Lower lobe of right lung (tissue), 2 donors: ENCODE results near the gene TCF4. TPM values are rescaled to one million over a fixed set of nuclear protein-coding genes. Genes with fewer than 3 reads are reported as not detected.

ENCODE experiments used
- ATAC-seq, 2 donors: fragments of 200-7000 bp; cut with Tn5 transposase; one replicate each; pipeline ENCODE4 v1.9.1; 2020 to 2022; ENCODE audit warnings: mild to moderate bottlenecking in 2 of 2, moderate library complexity in 2 of 2
- DNase-seq: peaks from one replicate; pipeline ENCODE4 v3.0.0-alpha.2; 2020
- H3K27ac ChIP-seq: fragments of 200-600 bp; one replicate; pipeline ENCODE4 v1.8.0; 2022
- H3K27me3 ChIP-seq: fragments of 200-600 bp; one replicate; pipeline ENCODE4 v1.8.0; 2022; ENCODE audit warnings: low read depth
- H3K36me3 ChIP-seq: fragments of 200-600 bp; one replicate; pipeline ENCODE4 v1.8.0; 2022; ENCODE audit warnings: mild to moderate bottlenecking
- H3K4me1 ChIP-seq: fragments of 200-600 bp; one replicate; pipeline ENCODE4 v1.8.0; 2022
- H3K4me3 ChIP-seq: fragments of 200-600 bp; one replicate; pipeline ENCODE4 v1.8.0; 2022; ENCODE audit warnings: mild to moderate bottlenecking
- H3K9me3 ChIP-seq: fragments of 200-600 bp; one replicate; pipeline ENCODE4 v1.8.0; 2022
- CTCF ChIP-seq: fragments of 200-600 bp; IDR thresholded peaks from one replicate; pipeline ENCODE4 v1.8.0; 2022; ENCODE audit warnings: antibody characterized with exemption, mild to moderate bottlenecking
- intact Hi-C: fragments of 100-400 bp; cut with DNase I; formaldehyde crosslinking; loops from one replicate; pipeline ENCODE4 v1.11.0; 2022
- total RNA-seq: library from RNA; stranded (reverse); fragmentation: NEBNext Ultra II Directional; extraction: Animal tissue kit (Norgen Biotek cat#: 25700); gene quantifications from one replicate; pipeline ENCODE4 v1.2.1, GENCODE V29; 2021
- donor health status: DM: no; HTN: yes; CAD: no; lungs with severe emphysema.

Gene TCF4
- total RNA-seq, 1 donor from 2014 or later, result 112 TPM

DNA sequence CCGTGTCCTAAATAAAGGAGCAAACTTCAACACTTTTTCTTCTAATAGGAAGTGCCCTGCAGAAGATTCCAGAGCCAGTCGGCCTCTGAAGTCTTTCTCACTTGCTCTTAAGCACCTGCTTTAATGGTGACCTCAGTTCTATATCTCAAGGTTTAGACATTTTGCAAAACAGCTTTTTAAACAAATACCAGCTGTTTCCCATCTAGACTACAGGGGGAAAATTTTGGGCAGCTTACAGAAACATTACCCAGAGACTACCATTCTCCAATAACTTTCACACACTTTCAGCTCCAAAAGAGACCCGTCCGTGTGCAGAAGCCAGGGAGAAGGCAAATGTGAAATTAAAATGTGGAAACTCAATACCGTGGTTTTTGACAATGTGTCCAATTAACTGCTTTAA lies 343.4 kb downstream of the TCF4 start:
- intact Hi-C loops, result no loop called here
- peak overlapping the region; percentile 56 for H3K27ac ChIP-seq
- no peak for TF ChIP-seq CTCF

GRCh38 chr18:55243857-55244256 lies 344.1 kb downstream of the TCF4 start:
- no peak for TF ChIP-seq CTCF
- Histone ChIP-seq H3K4me3 (no peak overlapping the region), H3K36me3 (no peaks in the 10 kb centered on the region), H3K9me3 (no peaks in the 10 kb centered on the region), H3K27ac (peak overlapping the region; percentile 56), H3K27me3 (no peaks in the 10 kb centered on the region), H3K4me1 (peaks cover 10% of the 10 kb centered on the region)
- ATAC-seq (no peak), DNase-seq (no peak)
- intact Hi-C loops, result no loop called here

More for the DNA sequence above, 343.4 kb downstream of the TCF4 start:
- Histone ChIP-seq H3K36me3 (no peaks in the 10 kb centered on the region), H3K9me3 (no peaks in the 10 kb centered on the region), H3K4me1 (peaks cover 10% of the 10 kb centered on the region), H3K27me3 (no peaks in the 10 kb centered on the region), H3K4me3 (no peak overlapping the region)
- ATAC-seq (no peak), DNase-seq (no peak)

- DNase-seq (no peak), ATAC-seq (no peak)
- Histone ChIP-seq H3K27me3 (no peaks in the 10 kb centered on the region), H3K27ac (no peak overlapping the region), H3K9me3 (no peaks in the 10 kb centered on the region), H3K4me1 (peaks cover 10% of the 10 kb centered on the region), H3K36me3 (no peaks in the 10 kb centered on the region), H3K4me3 (no peak overlapping the region)
- intact Hi-C loops, result no loop called here
- TF ChIP-seq CTCF, result no peak
These were observed 344.7 kb downstream of the TCF4 start for GRCh38 chr18:55243255-55243654.

GRCh38 chr18:55240978-55241377 lies 347.0 kb downstream of the TCF4 start:
- no peak for ATAC-seq
- Histone ChIP-seq H3K9me3 (no peaks in the 10 kb centered on the region), H3K27ac (no peak overlapping the region), H3K4me3 (no peak overlapping the region), H3K4me1 (peaks cover 21% of the 10 kb centered on the region), H3K27me3 (no peaks in the 10 kb centered on the region), H3K36me3 (no peaks in the 10 kb centered on the region)
- DNase-seq, result no peak
- TF ChIP-seq CTCF, result no peak
- intact Hi-C loops, result no loop called here

DNA sequence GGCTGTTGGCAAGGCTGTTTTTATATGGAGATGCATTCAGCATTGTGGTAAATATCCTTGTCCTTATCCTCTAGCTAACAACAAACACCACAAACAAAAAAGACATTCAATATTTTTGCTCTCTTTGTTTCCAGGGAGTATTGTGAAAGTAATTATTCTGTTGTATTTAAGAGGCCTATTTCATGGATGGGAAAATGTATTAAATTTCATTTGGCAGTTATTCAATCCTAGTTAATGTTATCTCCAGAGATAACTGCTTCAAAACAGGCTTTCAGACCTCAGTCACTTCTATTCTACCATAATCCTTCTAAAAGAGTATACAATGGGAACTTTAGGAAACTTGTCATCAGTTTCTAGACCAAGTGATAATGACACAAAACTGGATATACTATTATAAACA lies 348.3 kb downstream of the TCF4 start:
- Histone ChIP-seq H3K27ac (no peak overlapping the region), H3K4me1 (peaks cover 21% of the 10 kb centered on the region), H3K27me3 (no peaks in the 10 kb centered on the region), H3K4me3 (no peak overlapping the region), H3K9me3 (no peaks in the 10 kb centered on the region), H3K36me3 (no peaks in the 10 kb centered on the region)
- ATAC-seq (no peak), DNase-seq (no peak)
- TF ChIP-seq CTCF, result no peak
- intact Hi-C loops, result no loop called here

- H3K27ac ChIP-seq, result no peak overlapping the region
- no peak for TF ChIP-seq CTCF
- DNase-seq (no peak), ATAC-seq (no peak)
- H3K4me3 ChIP-seq, result no peak overlapping the region
- intact Hi-C loops, result no loop called here
- peaks cover 16% of the 10 kb centered on the region for H3K36me3 ChIP-seq
- no peaks in the 10 kb centered on the region for H3K27me3 ChIP-seq
- no peaks in the 10 kb centered on the region for H3K9me3 ChIP-seq
- peaks cover 30% of the 10 kb centered on the region for H3K4me1 ChIP-seq
These were observed 350.3 kb downstream of the TCF4 start for GRCh38 chr18:55237660-55238059.
